UCSD-AML1 (cell line): ENCODE measurements around the gene ASPG.

Experiments used
- DNase-seq: peaks from one replicate; lab custom pipeline; 2025; ENCODE audit not compliant: unreplicated experiment; lab: John Stamatoyannopoulos, UW

The ASPG gene

GRCh38 chr14:104104076-104104901 is 18.8 kb downstream of the ASPG start:
- no peak for DNase-seq

- no peak for DNase-seq
These were observed 19.7 kb downstream of the ASPG start for GRCh38 chr14:104105071-104105821.

DNA sequence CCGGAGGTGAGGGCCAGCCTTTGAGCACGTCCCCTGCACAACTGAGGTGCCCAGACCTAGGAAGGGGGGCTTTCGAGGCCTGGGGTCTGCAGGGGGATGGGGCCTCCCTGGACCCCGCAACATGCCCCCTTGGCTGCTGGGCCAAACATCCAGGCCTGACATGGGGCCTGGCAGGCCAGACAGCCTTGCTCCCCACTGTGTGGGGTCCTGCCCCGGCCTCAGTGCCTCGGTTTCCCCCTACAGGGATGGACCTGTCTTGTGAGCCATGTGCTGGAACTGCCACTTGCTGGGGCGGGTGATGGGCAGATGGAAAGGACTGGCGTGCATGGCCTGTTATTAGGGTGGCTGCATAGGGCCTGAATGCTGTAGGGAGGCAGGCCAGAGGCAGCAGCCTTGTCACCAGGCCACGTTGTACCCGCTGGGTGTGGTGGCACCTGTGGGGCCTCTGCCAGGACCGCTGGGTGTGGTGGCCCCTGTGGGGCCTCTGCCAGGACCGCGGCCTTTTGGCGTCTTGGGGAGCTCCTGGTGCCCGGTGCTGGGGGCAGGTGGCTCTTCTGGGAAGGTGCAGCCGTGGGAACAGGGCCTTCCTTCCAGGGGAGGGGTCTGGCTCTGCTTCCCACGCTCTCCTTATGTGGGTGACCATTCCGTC is 20.4 kb downstream of the ASPG start:
- DNase-seq: no peak

DNA sequence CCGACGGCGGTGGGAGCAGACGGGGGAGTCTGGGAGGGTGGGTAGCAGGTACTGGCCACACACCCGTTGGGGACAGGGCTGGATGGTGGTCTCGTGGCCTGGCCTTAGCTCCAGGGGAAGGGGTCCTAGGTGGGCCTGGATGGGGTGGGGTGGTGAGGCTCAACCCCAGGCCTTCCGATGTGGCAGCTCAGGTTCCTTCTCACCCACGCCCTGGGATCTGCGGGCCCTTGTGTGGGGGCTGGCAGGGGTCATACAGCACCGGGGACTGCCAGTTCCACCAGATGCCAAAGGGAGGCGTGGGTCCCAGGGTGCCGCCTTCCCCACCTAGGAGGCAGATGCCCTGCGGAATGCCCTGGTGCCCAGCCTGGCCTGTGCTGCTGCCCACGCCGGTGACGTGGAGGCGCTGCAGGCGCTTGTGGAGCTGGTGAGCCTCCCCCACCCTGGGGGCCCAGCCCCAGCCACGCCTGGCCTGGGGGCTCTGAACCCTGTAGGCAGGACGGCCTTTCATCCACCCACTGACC is 21.0 kb downstream of the ASPG start:
- no peak for DNase-seq

DNA sequence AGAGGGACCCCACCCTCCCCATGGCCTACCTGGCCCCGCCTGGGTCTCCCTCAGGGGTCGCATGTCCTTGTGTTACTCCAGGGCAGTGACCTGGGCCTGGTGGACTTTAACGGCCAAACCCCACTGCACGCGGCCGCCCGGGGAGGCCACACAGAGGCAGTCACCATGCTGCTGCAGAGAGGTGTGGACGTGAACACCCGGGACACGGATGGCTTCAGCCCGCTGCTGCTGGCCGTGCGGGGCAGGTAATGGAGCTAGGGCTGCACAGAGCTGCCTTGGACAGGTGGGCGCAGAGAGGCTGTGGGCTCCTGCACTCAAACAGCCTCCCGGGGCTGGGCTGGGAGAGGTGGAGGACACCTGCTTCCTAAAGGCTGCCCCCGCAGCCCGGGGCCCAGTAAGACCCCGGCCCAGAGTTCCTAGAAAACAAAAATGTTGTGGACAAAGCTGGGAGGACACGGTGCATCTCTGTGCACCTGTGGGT is 21.6 kb downstream of the ASPG start:
- no peak for DNase-seq

DNA sequence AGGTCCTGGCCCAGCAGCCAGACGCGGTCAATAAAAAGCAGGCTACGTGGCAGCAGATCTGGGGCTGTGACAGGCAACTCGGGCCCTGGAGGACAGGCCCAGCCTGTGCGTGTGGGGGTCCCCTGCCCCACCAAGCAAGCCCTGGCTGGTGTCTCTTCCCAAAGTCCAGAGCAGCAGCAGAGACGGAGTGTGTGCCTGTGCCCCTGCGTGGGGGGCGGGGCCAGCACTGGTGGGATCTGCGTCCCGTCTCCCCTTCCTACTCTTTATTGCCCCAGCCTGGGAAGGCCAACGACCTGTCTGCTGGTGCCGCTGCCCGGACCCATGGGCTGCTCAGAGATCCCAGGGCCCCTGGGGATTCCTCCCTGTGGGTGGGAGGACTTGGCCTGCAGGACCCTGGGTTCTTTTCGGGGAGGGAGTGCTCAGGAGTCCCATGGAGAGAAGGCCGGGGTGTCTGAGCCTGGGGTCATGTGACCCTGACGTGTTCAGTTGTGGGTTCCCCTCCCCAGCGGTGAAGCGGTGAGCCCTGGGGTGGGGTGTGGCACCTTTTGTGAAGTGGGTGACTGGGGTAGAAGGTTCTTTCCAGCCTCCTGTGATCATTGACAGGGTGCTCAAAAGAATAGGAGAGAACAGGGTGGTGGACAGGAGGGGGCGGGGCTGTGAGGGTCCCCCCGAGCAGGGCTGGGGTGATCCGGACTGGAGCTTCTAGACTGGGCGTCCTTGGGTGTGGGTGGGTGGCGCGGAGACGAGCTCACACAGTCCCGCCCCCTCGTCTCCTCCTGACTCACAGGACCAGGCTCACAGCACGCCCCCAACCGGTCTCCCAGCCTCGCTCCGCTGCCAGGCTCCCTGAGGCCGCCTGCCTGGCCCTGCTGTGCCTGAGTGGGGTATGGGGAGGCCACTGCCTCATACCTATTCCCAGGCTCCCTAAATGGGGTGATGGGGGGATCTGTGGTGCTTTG is 22.4 kb downstream of the ASPG start:
- no peak for DNase-seq

- DNase-seq: no peak
These were observed 23.4 kb downstream of the ASPG start for GRCh38 chr14:104108570-104109541.

DNA sequence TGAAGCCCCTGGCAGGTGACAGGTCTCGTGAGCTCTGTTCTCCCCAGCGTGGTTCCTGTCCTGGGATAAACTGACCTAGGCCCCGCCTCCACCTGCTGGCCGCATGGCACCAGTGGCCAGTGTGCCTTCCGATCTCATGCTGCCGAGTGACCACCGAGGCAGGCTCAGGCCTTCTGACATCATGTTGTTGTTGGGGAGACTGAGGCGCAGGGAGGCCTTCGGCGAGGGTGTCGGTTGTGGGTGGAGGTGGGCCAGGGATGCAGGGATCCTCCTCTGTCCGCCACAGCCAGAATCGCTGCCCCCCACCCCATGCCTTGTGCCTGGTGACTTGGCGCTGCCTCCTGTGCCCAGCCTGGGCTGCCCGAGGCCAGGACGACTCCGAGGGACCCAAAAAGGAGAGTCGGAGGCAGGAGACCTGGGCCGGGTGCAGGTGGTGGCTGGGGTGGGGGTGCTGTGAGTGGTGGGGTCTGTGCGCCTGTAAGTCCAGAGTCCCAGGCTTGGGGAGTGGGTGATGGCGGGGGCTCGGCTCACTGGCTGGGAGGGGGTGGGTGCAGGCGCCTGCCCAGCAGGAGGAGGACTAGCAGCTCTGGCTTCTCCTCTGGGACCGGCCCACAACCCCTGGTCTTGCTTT is 24.3 kb downstream of the ASPG start:
- DNase-seq: no peak

DNA sequence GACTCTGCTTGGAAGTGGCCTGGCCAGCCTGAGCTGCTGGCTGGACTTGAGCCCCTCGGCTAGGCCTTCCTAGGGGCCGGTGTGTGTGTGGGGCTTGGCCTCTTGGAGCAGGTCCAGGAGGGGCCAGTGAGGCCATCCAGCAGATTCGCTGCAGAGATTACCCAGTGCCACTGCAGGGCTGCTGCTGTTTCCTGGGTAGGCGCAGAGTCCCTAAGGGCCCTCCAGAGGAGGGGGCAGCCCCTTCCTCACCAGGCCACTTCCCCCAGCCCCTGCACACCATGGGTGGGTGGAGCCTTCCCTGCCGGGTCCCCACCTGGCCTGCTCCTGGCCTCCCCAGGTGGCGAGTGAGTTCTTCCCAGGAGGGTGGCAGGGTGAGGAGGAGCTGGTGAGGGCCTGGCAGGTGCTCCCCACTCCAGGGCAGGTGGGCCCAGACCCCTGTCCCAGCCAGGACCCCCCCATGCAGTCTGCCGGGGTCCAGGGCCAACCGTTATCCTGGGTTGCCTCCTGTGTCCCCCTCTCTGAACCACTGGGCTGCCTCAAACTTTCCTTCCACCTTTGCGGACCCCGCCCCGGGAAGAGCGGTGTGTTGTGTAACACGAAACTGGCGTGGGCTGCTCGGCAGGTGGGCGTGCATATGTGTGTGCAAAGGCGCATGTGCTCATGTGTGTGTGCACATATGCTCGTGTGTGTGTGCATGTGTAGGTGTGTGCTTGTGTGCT is 25.1 kb downstream of the ASPG start:
- DNase-seq: no peak

GRCh38 chr14:104111301-104112112 is 26.0 kb downstream of the ASPG start:
- DNase-seq: no peak

GRCh38 chr14:104112113-104112505 is 26.6 kb downstream of the ASPG start:
- DNase-seq: no peak

- no peak for DNase-seq
These were observed 27.4 kb downstream of the ASPG start for GRCh38 chr14:104112609-104113571.

DNA sequence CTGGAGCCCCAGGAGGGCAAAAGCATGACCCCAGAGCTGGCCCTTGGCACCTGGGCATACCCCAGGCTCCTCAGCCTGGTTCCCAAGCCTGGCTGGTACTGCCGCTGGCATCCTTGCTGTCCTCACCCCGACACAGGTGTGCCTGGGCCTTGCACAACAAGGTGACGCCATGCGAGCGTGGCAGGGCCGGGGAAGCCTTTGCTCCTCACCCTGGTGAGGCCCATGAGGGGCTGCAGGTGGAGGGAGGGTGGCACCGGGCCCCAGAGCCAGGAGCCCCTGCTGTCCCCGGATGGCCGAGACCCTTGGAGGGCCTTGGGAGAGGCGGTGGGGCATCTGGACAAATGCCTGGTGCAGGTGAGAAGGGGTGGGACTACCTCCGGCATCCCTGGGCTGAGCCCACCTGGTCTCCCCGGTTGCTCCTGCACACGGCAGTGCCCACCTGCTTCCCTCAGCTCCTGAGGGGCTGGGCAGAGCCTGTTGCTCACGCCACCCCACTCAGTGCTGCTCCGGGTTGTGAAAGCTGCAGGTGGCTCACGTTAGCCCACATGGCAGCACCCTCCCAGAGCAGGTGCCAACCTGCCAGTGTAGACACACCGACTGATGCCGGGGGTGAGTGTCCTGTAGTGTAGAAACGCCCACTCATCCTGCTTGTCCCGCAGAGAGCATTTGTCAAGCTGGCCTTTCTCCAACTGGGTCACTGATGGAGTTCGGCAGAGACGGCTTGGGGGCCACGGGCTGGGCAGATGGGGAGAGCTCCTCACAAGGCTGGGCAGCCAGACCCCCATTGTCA is 28.3 kb downstream of the ASPG start:
- DNase-seq: no peak

- DNase-seq: no peak
These were observed 29.1 kb downstream of the ASPG start for GRCh38 chr14:104114421-104115130.

DNA sequence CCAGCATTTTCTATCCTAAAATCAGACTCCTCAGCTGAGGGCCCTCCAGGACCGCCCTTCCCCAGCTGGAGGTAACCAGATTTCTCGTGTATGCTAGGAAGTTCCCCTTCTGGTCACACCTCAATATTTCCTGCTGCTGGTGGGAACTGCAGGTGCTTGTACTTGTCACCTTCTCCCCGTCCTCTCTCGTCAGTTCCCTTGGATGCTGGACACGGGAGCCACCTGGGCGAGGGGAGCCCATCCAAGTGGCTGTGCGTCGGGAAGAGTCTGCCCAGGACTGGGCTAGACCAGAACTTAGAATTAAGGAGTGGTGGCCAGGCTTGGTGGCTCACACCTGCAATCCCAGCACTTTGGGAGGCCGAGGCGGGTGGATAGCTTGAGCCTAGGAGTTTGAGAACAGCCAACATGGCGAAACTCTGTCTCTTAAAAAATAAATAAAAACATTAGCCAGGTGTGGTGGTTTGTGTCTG is 29.7 kb downstream of the ASPG start:
- no peak for DNase-seq
